Right lobe of liver (tissue), 4 donors: ENCODE data around the gene ERBB4.

Experiments
- CTCF ChIP-seq, 4 donors: fragments of 200-600 bp in 3 of 4; fragments of 450-650 bp in 1 of 4; IDR thresholded peaks; one replicate each; pipeline versions ENCODE4 v1.5.1 to v1.8.0; 2016 to 2022; ENCODE audit warnings: antibody characterized with exemption in 4 of 4, mild to moderate bottlenecking in 2 of 4
- POLR2A ChIP-seq: fragments of 450-650 bp; IDR thresholded peaks from one replicate; pipeline ENCODE4 v1.6.1; 2017; ENCODE audit warnings: antibody characterized with exemption, mild to moderate bottlenecking
- donor health status: DM: no; HTN: no; CAD: no.
- donor health status: DM: no; HTN: no; CAD: no.
- donor health status: DM: no; HTN: yes; CAD: no.

- TF ChIP-seq CTCF (IDR thresholded peaks at IDR 0.05) = no peak
- TF ChIP-seq POLR2A = no peak
Observed at GRCh38 chr2:211802666-211803065, 735.9 kb downstream of the ERBB4 start.
